Activated T-cell treated with anti-CD3 and anti-CD28 coated beads for 4 hours (primary cell): Measurements from ENCODE around the gene PDZD2.
"Not testable (repeated sequence)": the region's sequence is repeated elsewhere in the genome, so short reads cannot be mapped to it uniquely, and the experiment has no call there.

ENCODE experiments used
- DNase-seq: peaks from one replicate; pipeline ENCODE4 v3.0.0-alpha.2; 2020

The PDZD2 gene

GRCh38 chr5:32020946-32021345 is 382.0 kb downstream of the PDZD2 start:
- no peak for DNase-seq

DNA sequence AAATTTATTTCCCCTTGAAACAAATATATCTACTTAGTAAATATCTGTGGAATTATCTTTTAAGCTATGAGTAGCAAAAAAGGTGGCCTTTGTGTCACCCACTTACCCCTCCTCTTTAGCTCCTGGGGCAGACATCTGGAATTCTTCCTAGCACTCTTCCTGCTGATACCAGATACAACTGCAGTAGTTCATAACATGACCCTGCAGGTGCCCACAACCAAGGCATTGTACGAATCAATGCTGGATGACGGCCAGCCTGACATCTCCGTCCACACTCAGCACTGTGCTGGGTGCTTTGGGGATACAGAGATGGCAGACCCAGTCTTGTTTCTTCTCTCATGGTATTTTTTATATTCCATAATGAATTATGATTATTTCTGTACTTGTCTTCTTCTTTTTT is 382.8 kb downstream of the PDZD2 start:
- DNase-seq: no peak

DNA sequence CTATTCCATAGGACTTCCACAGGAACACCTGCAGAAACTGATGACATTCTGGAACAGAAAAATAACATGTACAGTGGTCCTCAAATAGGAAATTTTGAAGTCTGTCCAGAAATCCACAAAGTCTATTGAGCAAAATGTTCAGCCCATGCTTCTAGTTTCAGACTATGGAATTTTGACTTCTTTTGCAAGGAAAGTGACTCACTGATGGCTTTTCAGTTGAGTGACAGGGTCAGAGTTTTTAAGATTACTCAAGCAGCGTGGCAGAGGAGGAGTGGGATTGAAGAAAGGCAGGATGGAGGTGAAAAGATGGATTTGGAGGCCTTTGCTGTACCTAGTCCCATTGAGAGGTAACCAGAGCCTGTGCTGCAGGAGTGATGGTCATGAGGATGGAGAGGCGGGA is 383.7 kb downstream of the PDZD2 start:
- DNase-seq: no peak

DNA sequence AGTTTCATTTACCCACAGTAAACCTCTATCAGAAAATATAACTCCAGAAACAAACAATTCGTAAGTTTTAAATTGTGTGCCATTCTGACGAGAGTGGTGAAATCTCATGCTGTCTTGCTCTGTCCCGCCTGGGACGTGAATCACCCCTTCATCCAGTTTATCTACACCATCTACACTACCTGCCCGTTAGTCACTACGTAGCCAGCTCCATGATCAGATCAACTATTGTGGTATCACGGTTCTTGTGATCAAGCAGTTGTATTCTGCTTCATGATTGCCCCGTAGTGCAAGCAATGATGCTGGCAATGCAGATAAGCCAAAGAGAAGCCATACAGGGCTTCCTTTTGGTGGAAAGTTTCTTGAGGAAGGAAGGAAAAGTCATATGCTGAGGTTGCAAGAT is 384.9 kb downstream of the PDZD2 start:
- DNase-seq: no peak

DNA sequence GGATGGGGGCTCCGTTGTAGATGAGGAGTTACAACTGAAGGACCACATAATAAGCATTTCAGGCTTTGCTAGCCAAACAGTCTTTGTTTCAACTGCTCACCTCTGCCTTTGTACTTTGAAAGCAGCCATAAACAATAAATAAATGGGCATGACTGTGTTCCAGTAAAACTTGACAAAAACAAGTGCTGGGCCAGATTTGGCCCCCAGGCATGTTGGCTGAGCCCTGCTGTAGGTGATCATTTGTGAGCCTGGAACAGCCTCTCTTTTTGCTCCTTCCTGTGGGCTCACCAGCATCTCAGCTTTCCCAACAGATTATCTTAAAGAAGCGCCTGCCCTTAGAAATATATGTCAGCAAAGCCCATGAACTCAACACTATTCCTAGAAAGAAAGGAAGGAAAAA is 385.8 kb downstream of the PDZD2 start:
- DNase-seq: no peak

DNA sequence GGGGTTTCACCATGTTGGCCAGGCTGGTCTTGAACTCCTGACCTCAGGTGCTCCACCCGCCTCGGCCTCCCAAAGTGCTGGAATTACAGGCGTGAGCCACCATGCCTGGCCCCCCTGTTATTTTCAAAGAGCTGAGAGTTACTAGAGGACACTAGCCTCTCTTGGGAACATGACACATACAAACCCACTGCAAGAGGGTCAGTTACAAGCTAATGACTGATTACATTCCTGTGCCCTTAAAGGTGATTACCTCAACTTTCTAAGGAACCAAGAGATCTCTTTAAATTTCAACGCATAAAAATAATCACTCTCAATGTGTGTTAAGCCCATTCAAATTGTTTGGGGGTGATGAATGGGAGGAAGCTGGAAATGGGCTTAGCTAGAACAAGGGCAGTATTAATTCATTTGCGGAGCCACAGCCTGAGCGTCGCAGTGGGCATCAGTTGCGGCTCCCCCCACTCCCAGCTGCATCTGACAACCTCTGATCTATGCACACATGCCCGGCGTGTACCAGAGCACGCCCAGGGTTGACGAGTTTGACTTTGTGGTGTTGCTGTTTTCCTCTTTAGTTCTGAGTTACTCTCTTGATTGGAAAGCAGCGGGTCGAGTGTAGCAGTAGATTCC is 388.3 kb downstream of the PDZD2 start:
- DNase-seq: no peak

DNA sequence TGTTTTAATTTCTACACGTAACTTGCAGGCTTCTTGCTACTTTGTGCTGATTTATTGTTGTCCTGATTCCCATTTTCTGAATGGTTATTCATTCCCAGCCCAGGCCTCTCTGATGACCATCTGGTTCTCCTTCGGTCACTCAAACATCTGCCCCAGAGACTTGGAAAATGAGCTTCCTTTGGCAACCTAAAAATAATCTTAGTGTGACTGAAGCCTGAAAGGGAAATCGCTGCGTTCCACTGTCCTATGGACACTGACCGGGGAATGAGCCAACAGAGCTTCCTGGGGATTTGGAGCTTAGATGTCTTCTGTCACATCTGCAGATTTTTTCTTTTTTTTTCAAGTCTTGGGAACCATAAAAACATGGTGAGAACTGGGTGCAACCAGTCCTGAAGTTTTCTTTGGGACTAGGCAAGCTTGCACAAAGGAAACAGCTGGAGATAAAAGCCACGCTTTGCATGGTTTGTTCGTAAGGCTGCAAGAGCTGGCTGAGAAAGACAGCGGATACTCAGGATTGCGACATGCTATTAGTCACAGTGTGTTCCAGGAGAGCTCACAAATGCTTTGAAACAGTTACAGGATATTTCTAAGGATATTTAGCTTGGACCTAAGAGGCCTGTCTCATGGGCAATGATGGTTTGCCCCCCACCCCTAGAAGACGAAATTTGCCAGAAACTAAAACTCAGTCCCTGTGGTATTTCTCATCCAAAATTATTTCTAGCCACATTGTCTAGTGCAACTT is 389.0 kb downstream of the PDZD2 start:
- no peak for DNase-seq

GRCh38 chr5:32029261-32029660 is 390.3 kb downstream of the PDZD2 start:
- DNase-seq: no peak

GRCh38 chr5:32029781-32030180 is 390.9 kb downstream of the PDZD2 start:
- DNase-seq: no peak

GRCh38 chr5:32030222-32030621 is 391.3 kb downstream of the PDZD2 start:
- no peak for DNase-seq

GRCh38 chr5:32030686-32031085 is 391.8 kb downstream of the PDZD2 start:
- no peak for DNase-seq

GRCh38 chr5:32031089-32031488 is 392.2 kb downstream of the PDZD2 start:
- no peak for DNase-seq

GRCh38 chr5:32038523-32038922 is 399.6 kb downstream of the PDZD2 start:
- DNase-seq: no peak

- DNase-seq: not testable (repeated sequence)
Observed at GRCh38 chr5:32039133-32039532, 400.2 kb downstream of the PDZD2 start.

DNA sequence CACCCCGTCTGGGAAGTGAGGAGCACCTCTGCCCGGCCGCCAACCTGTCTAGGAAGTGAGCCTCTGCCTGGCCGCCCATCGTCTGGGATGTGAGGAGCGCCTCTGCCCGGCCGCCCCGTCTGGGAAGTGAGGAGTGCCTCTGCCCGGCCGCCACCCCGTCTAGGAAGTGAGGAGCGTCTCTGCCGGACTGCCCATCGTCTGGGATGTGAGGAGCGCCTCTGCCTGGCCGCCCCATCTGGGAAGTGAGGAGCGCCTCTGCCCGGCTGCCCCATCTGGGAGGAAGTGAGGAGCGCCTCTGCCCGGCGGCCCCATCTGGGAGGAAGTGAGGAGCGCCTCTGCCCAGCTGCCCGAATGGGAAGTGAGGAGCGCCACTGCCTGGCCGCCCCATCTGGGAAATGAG is 400.7 kb downstream of the PDZD2 start:
- DNase-seq: not testable (repeated sequence)

- not testable (repeated sequence) for DNase-seq
Observed at GRCh38 chr5:32040181-32040695, 401.3 kb downstream of the PDZD2 start.

- no peak for DNase-seq
Observed at GRCh38 chr5:32042551-32042961, 403.6 kb downstream of the PDZD2 start.

DNA sequence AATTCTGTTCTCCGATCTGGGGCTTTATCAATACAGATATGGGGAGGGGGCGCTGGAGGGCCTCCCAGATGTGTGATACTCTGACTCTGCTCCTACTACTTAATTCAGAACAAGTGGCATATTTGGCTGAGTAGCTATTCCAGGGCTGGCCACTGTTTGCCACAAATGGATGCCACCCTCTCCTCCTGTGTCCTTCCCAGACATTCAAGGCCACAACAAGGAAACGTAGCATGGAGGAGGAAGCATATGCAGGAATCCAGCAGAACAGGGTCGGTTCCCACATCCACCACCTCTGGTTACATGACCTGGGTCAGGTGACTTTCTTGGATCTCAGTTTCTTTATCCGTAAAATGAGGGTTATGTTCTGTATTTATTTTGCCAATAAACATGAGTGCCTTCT is 404.2 kb downstream of the PDZD2 start:
- no peak for DNase-seq

GRCh38 chr5:32044434-32044833 is 405.5 kb downstream of the PDZD2 start:
- DNase-seq: no peak

DNA sequence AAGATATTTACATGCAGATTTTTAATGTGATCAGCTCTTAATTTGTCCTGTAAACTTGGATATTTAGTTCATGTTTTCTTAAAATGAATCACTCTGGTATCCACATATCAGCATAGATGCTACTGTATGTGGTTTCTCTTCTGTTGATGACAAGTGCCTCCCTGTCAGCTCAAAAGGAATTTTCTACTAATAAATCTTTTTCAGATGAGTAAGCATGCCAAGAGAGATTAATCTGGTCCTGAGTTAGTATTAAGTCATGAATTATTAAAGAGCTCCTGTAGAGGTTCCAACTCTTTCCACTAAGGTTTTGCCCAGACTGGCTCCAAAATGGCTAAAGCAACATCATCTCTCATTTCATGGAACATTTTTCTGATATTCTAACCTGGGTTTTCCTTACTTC is 406.0 kb downstream of the PDZD2 start:
- DNase-seq: no peak

DNA sequence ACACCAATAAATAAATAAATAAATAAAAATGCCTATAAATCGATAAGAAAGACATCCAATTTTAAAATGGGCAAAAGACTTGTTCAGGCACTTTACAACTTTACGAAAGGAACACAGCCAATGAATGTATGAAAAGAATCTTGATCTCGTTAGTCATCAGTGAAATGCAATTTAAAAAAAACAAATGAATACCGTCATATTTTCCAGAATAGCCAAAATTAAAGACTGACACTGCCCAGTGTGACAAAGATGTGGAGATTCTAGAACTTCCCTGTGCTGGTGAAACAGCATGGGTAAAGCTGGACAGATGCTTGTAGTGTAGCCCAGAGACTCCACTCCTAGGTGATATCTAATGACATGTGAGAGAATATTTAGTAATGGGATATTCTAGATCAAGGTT is 408.1 kb downstream of the PDZD2 start:
- no peak for DNase-seq

DNA sequence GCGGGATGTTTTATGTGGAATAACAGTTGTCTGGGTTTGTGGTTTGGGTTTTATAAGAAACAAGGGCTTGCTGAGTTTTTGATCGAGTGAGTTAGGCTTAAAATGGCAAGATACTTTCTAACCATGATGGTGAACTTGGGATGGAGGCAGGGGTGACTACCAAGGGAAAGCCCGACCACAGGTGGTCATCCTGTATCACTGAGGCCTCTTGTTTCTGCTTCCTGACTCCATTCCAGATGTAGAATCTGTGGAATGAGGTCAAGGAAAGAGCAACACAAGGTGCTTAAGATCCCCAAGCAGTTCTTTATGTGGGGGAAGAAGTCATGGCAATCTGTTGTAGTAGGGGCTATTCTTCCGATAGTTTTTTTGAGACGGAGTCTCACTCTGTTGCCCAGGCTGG is 412.9 kb downstream of the PDZD2 start:
- DNase-seq: no peak

- no peak for DNase-seq
Observed at GRCh38 chr5:32055891-32056866, 417.2 kb downstream of the PDZD2 start.
